Glutamatergic neuron (in vitro differentiated cells): ENCODE measurements around the gene TSPAN18. TPM values are rescaled to one million over a fixed set of nuclear protein-coding genes. Genes with fewer than 3 reads are reported as not detected.

Source experiments
- DNase-seq: peaks from one replicate; pipeline ENCODE4 v3.0.0; 2022
- H3K27ac Mint-ChIP-seq: one replicate; pipeline ENCODE4 v1.8.0; 2020; ENCODE audit warnings: mild to moderate bottlenecking, mixed read lengths, inconsistent platforms; ENCODE audit not compliant: unreplicated experiment
- H3K27me3 Mint-ChIP-seq: one replicate; pipeline ENCODE4 v1.8.0; 2020; ENCODE audit warnings: mild to moderate bottlenecking, moderate library complexity, mixed read lengths, inconsistent platforms; ENCODE audit not compliant: unreplicated experiment
- H3K36me3 Mint-ChIP-seq: one replicate; pipeline ENCODE4 v1.8.0; 2020; ENCODE audit warnings: mild to moderate bottlenecking, mixed read lengths, inconsistent platforms; ENCODE audit not compliant: unreplicated experiment
- H3K4me1 Mint-ChIP-seq: one replicate; pipeline ENCODE4 v1.8.0; 2020; ENCODE audit warnings: mild to moderate bottlenecking, low read depth, mixed read lengths, inconsistent platforms; ENCODE audit not compliant: unreplicated experiment
- H3K4me3 Mint-ChIP-seq: one replicate; pipeline ENCODE4 v1.8.0; 2020; ENCODE audit warnings: mild to moderate bottlenecking, mixed read lengths, inconsistent platforms; ENCODE audit not compliant: unreplicated experiment
- H3K9me3 Mint-ChIP-seq: one replicate; pipeline ENCODE4 v1.8.0; 2020; ENCODE audit warnings: mild to moderate bottlenecking, moderate library complexity, mixed read lengths, inconsistent platforms; ENCODE audit not compliant: unreplicated experiment
- total RNA-seq: library from RNA; stranded (reverse); fragmentation: NEBNext Ultra II Directional; extraction: Animal tissue kit (Norgen Biotek cat#: 25700); gene quantifications from one replicate; pipeline ENCODE4 v1.2.1, GENCODE V29; 2021; ENCODE audit not compliant: unreplicated experiment
- TF ChIP-seq, protein P1 (sequence below): fragments of 200-600 bp; sonication (generic); IDR thresholded peaks from one replicate; pipeline ENCODE4 v1.5.0; 2021; ENCODE audit not compliant: partially characterized antibody, unreplicated experiment

The TSPAN18 gene
- total RNA-seq, 1 donor from 2014 or later = 80.4 TPM

DNA sequence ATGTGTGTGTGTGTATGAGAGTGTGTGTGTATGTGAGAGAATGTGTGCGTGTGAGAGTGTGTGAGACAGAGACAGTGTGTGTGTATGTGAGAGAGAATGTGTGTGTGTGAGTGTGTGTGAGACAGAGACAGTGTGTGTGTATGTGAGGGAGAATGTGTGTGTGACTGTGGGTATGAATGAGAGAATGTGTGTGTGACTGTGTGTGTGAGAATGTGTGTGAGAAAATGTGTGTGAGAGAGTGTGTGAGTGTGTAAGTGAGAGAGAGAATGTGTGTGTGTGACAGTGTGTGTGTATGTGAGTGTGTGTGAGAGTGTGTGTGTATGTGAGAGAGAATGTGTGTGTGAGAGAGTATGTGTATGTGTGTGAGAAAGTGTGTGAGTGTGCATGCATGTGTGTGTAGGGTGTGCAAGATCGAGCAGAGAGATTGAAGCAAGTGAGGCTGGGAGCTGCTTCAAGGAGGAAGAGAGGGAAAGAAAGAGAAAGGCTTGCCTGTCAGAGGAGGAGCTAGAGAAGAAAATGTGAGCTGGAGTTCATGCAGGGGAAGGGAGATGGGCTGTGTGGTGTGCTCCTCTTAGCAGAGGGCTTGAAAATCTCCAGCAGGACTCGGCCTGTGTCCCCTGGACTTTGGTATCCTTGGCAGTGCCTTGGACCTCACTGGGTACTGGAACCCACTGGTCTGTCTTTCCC is 251.7 kb downstream of the TSPAN18 start:
- no peak overlapping the region for H3K4me3 Mint-ChIP-seq
- peaks cover 16% of the 10 kb centered on the region for H3K27me3 Mint-ChIP-seq
- no peak overlapping the region for H3K27ac Mint-ChIP-seq
- H3K9me3 Mint-ChIP-seq = no peaks in the 10 kb centered on the region
- TF ChIP-seq, protein P1, sequence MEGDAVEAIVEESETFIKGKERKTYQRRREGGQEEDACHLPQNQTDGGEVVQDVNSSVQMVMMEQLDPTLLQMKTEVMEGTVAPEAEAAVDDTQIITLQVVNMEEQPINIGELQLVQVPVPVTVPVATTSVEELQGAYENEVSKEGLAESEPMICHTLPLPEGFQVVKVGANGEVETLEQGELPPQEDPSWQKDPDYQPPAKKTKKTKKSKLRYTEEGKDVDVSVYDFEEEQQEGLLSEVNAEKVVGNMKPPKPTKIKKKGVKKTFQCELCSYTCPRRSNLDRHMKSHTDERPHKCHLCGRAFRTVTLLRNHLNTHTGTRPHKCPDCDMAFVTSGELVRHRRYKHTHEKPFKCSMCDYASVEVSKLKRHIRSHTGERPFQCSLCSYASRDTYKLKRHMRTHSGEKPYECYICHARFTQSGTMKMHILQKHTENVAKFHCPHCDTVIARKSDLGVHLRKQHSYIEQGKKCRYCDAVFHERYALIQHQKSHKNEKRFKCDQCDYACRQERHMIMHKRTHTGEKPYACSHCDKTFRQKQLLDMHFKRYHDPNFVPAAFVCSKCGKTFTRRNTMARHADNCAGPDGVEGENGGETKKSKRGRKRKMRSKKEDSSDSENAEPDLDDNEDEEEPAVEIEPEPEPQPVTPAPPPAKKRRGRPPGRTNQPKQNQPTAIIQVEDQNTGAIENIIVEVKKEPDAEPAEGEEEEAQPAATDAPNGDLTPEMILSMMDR = no peak
- no peak for DNase-seq
- H3K36me3 Mint-ChIP-seq = peaks cover 5% of the 10 kb centered on the region
- peaks cover 20% of the 10 kb centered on the region for H3K4me1 Mint-ChIP-seq

- peaks cover 5% of the 10 kb centered on the region for H3K36me3 Mint-ChIP-seq
- no peak overlapping the region for H3K27ac Mint-ChIP-seq
Measured at GRCh38 chr11:44978961-44979331, 252.2 kb downstream of the TSPAN18 start.

GRCh38 chr11:44979543-44980399 is 253.0 kb downstream of the TSPAN18 start:
- H3K36me3 Mint-ChIP-seq = peaks cover 5% of the 10 kb centered on the region
- H3K4me1 Mint-ChIP-seq = peaks cover 14% of the 10 kb centered on the region
- TF ChIP-seq, protein P1 = no peak
- peak overlapping the region; percentile 42 for H3K4me3 Mint-ChIP-seq
- peaks cover 13% of the 10 kb centered on the region for H3K27me3 Mint-ChIP-seq
- H3K27ac Mint-ChIP-seq = peak overlapping the region; percentile 17
- no peaks in the 10 kb centered on the region for H3K9me3 Mint-ChIP-seq
- no peak for DNase-seq

More at GRCh38 chr11:44978961-44979331, 252.2 kb downstream of the TSPAN18 start:
- Mint-ChIP-seq H3K4me1 (peaks cover 15% of the 10 kb centered on the region), H3K4me3 (no peak overlapping the region), H3K27me3 (peaks cover 14% of the 10 kb centered on the region), H3K9me3 (no peaks in the 10 kb centered on the region)
- TF ChIP-seq, protein P1 = no peak
- DNase-seq = no peak

GRCh38 chr11:44980533-44981427 is 254.0 kb downstream of the TSPAN18 start:
- no peak overlapping the region for H3K4me3 Mint-ChIP-seq
- peaks cover 10% of the 10 kb centered on the region for H3K27me3 Mint-ChIP-seq
- H3K27ac Mint-ChIP-seq = no peak overlapping the region
- no peaks in the 10 kb centered on the region for H3K9me3 Mint-ChIP-seq
- TF ChIP-seq, protein P1 = no peak
- DNase-seq = no peak
- H3K4me1 Mint-ChIP-seq = peaks cover 14% of the 10 kb centered on the region
- peaks cover 5% of the 10 kb centered on the region for H3K36me3 Mint-ChIP-seq

Other genes starting within 250 kb of the TSPAN18 start
- 4.4 TPM for gene CD82, start 161.3 kb upstream of the TSPAN18 start, total RNA-seq
- 420 TPM for gene TP53I11, start 223.9 kb downstream of the TSPAN18 start, total RNA-seq